ENCODE measurements around the gene ATOX1. TPM values are rescaled to one million over a fixed set of nuclear protein-coding genes. Genes with fewer than 3 reads are reported as not detected.

Gene ATOX1
- total and polyA plus RNA-seq, 2 of the 13 experiments (the other 11 are each of a cell fraction or from before 2014, with no cell fraction given), result 62.4 to 124 TPM

DNA sequence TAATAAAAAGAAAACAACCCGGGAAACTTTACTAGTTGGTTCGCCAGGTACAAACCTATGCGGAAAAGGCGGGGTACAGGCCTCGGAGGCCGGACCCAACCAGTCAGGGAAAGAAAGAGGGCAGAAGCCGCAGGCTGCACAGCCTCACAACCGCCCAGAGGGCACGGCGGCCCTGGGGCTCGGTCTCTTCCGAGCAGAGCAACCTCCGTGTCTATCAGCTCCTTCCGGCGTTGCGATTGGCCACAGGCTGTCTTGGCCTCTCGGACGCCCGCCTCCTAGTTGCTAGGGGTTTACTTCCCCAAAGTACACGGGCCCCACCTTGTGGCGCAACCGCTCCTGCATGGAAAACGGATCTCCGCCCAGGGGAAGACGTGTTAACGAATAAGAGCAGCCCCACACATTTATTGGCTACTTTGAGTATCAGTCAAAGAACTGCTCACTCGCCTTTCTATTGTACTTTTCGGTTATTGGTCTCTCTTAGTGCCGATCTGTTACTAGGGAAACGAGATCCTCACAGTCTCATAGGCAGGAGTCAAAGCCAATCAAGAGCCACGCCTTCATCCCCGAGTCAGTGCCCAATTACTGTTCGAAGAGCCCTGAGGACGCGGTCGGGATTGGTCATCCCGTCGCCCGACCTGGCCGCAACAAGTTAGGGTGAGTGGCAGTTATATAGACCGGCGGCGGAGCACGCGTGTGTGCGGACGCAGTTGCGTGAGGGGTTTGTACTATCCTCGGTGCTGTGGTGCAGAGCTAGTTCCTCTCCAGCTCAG, 13.0 kb upstream of the ATOX1 start, which contains the start of gene G3BP1 (continued):
- TF ChIP-seq YEATS4 (CRISPR knock-in tag; IDR thresholded peaks at IDR 0.05; ENCODE audit: borderline replicate concordance) (peak; percentile 93), SIN3B (IDR thresholded peaks at IDR 0.05; ENCODE audit: low read length) (peak; percentile 49; the same call in 1 of the 2 replicates), ONECUT2 (CRISPR knock-in tag; IDR thresholded peaks at IDR 0.05) (0 out of 2 replicates have a peak, but pooled peaks have one; percentile 19), ZNF776 (CRISPR knock-in tag; IDR thresholded peaks at IDR 0.05) (0 out of 2 replicates have a peak, but pooled peaks have one; percentile 42), ZNF264 (CRISPR knock-in tag; IDR thresholded peaks at IDR 0.05) (0 out of 2 replicates have a peak, but pooled peaks have one; percentile 36), ZBTB10 (CRISPR knock-in tag; IDR thresholded peaks at IDR 0.05; ENCODE audit: borderline replicate concordance) (peak; percentile 83; the same call in 1 of the 2 replicates), GABPA (IDR thresholded peaks at IDR 0.05; ENCODE audit: low read depth, low read length) (peak; percentile 54), GABPA (CRISPR knock-in tag; IDR thresholded peaks at IDR 0.05; ENCODE audit: low read depth) (peak; percentile 87), FOXK2 (IDR thresholded peaks at IDR 0.05) (0 out of 2 replicates have a peak, but pooled peaks have one; percentile 46), ZGPAT (CRISPR knock-in tag; IDR thresholded peaks at IDR 0.05) (peak; percentile 60; the same call in 1 of the 2 replicates), RBM39 (IDR thresholded peaks at IDR 0.05; ENCODE audit: low read depth, low read length, poor library complexity, severe bottlenecking) (peak; percentile 20), ZNF777 (CRISPR knock-in tag; IDR thresholded peaks at IDR 0.05) (peak; percentile 42; the same call in 1 of the 2 replicates), PHF21A (CRISPR knock-in tag; IDR thresholded peaks at IDR 0.05) (peak; percentile 82; the same call in 1 of the 2 replicates), PLRG1 (conservative IDR thresholded peaks at IDR 0.05) (no peak), ASH2L (IDR thresholded peaks at IDR 0.05; ENCODE audit: insufficient read length, low read depth, low read length) (peak; percentile 56), NFKBIZ (CRISPR knock-in tag; IDR thresholded peaks at IDR 0.05) (peak; percentile 22; the same call in 1 of the 2 replicates), XRCC5 (optimal IDR thresholded peaks at IDR 0.05; ENCODE audit: low read length) (peak; percentile 80), ZNF597 (CRISPR knock-in tag; IDR thresholded peaks at IDR 0.05) (no peak), ISL2 (CRISPR knock-in tag; IDR thresholded peaks at IDR 0.05) (peak; percentile 77), MXD4 (CRISPR knock-in tag; IDR thresholded peaks at IDR 0.05) (peak; percentile 90), SATB2 (CRISPR knock-in tag; IDR thresholded peaks at IDR 0.05) (peak; percentile 40; the same call in 1 of the 2 replicates)
- TF ChIP-seq, protein P1, sequence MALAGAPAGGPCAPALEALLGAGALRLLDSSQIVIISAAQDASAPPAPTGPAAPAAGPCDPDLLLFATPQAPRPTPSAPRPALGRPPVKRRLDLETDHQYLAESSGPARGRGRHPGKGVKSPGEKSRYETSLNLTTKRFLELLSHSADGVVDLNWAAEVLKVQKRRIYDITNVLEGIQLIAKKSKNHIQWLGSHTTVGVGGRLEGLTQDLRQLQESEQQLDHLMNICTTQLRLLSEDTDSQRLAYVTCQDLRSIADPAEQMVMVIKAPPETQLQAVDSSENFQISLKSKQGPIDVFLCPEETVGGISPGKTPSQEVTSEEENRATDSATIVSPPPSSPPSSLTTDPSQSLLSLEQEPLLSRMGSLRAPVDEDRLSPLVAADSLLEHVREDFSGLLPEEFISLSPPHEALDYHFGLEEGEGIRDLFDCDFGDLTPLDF (CRISPR knock-in tag; IDR thresholded peaks at IDR 0.05), result 0 out of 2 replicates have a peak, but pooled peaks have one; percentile 75
- TF ChIP-seq, protein P2, sequence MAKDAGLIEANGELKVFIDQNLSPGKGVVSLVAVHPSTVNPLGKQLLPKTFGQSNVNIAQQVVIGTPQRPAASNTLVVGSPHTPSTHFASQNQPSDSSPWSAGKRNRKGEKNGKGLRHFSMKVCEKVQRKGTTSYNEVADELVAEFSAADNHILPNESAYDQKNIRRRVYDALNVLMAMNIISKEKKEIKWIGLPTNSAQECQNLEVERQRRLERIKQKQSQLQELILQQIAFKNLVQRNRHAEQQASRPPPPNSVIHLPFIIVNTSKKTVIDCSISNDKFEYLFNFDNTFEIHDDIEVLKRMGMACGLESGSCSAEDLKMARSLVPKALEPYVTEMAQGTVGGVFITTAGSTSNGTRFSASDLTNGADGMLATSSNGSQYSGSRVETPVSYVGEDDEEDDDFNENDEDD (CRISPR knock-in tag; IDR thresholded peaks at IDR 0.05; ENCODE audit: borderline replicate concordance), result peak; percentile 45; the same call in 1 of the 2 replicates

Data from HepG2 (cell line).